H9 (cell line): ENCODE measurements around the gene RAI1. TPM values are rescaled to one million over a fixed set of nuclear protein-coding genes. Genes with fewer than 3 reads are reported as not detected.

ENCODE experiments used
- DNase-seq: peaks from one replicate; pipeline ENCODE4 v3.0.0-alpha.2; 2017
- H2AFZ ChIP-seq: one replicate; pipeline ENCODE4 v1.6.1; 2013; ENCODE audit warnings: mild to moderate bottlenecking, low read length, control low read depth, moderate library complexity
- H2AK5ac ChIP-seq: 2 replicates; pipeline ENCODE4 v1.6.1; 2013; ENCODE audit warnings: low read length, control low read depth, mixed read lengths; ENCODE audit not compliant: insufficient read length
- H2BK120ac ChIP-seq: one replicate; pipeline ENCODE4 v1.6.1; 2013; ENCODE audit warnings: low read depth, mild to moderate bottlenecking, low read length, control low read depth, inconsistent platforms; ENCODE audit not compliant: poor library complexity, severe bottlenecking
- H2BK12ac ChIP-seq: 2 replicates; pipeline ENCODE4 v1.6.1; 2013; ENCODE audit warnings: low read length, control low read depth, mixed read lengths, low read depth; ENCODE audit not compliant: insufficient read length
- H2BK15ac ChIP-seq: 2 replicates; pipeline ENCODE4 v1.6.1; 2013; ENCODE audit warnings: low read depth, low read length, control low read depth
- H2BK20ac ChIP-seq: one replicate; pipeline ENCODE4 v1.6.1; 2013; ENCODE audit warnings: low read depth, mild to moderate bottlenecking, low read length, control low read depth, inconsistent platforms; ENCODE audit not compliant: poor library complexity, severe bottlenecking
- H2BK5ac ChIP-seq: 2 replicates; pipeline ENCODE4 v1.6.1; 2013; ENCODE audit warnings: low read length, control low read depth, mixed read lengths; ENCODE audit not compliant: insufficient read length
- H3K14ac ChIP-seq: 2 replicates; pipeline ENCODE4 v1.6.1; 2013; ENCODE audit warnings: low read length, control low read depth; ENCODE audit not compliant: insufficient read depth
- H3K18ac ChIP-seq: 2 replicates; pipeline ENCODE4 v1.6.1; 2013; ENCODE audit warnings: low read depth, mild to moderate bottlenecking, mixed read lengths, low read length, control low read depth; ENCODE audit not compliant: insufficient read length
- H3K23ac ChIP-seq: 2 replicates; pipeline ENCODE4 v1.6.1; 2013; ENCODE audit warnings: low read length, control low read depth, mixed read lengths, low read depth; ENCODE audit not compliant: insufficient read length
- H3K23me2 ChIP-seq: 2 replicates; pipeline ENCODE4 v1.6.1; 2013; ENCODE audit warnings: low read depth, mild to moderate bottlenecking, mixed read lengths, low read length, control low read depth; ENCODE audit not compliant: insufficient read length, poor library complexity, severe bottlenecking
- H3K27ac ChIP-seq: 2 replicates; pipeline ENCODE4 v1.5.1; 2013; ENCODE audit warnings: low read length, control low read depth, mixed read lengths, low read depth; ENCODE audit not compliant: insufficient read length
- H3K27me3 ChIP-seq: 2 replicates; pipeline ENCODE4 v1.6.1; 2013; ENCODE audit warnings: low read length, control low read depth, inconsistent platforms; ENCODE audit not compliant: insufficient read depth
- H3K4ac ChIP-seq: 2 replicates; pipeline ENCODE4 v1.6.1; 2013; ENCODE audit warnings: low read depth, mild to moderate bottlenecking, control low read depth, inconsistent platforms, low read length, moderate library complexity
- H3K4me1 ChIP-seq: 2 replicates; pipeline ENCODE4 v1.6.1; 2013; ENCODE audit warnings: low read length, control low read depth, inconsistent platforms; ENCODE audit not compliant: insufficient read depth
- H3K4me2 ChIP-seq: 2 replicates; pipeline ENCODE4 v1.6.1; 2013; ENCODE audit warnings: low read length, control low read depth, mixed read lengths; ENCODE audit not compliant: insufficient read length, insufficient read depth
- H3K56ac ChIP-seq: 2 replicates; pipeline ENCODE4 v1.6.1; 2013; ENCODE audit warnings: low read depth, mild to moderate bottlenecking, mixed read lengths, low read length, control low read depth; ENCODE audit not compliant: insufficient read length
- H3K79me1 ChIP-seq: 2 replicates; pipeline ENCODE4 v1.6.1; 2013; ENCODE audit warnings: low read depth, mild to moderate bottlenecking, moderate library complexity, low read length, control low read depth, inconsistent platforms; ENCODE audit not compliant: insufficient read depth, poor library complexity, severe bottlenecking
- H3K79me2 ChIP-seq: 2 replicates; pipeline ENCODE4 v1.6.1; 2013; ENCODE audit warnings: low read length, control low read depth, inconsistent platforms; ENCODE audit not compliant: insufficient read depth
- H3K9ac ChIP-seq: 2 replicates; pipeline ENCODE4 v1.6.1; 2013; ENCODE audit warnings: low read length, control low read depth, mixed read lengths; ENCODE audit not compliant: insufficient read length; ENCODE audit errors: extremely low read depth
- H3K9me3 ChIP-seq: one replicate; pipeline ENCODE4 v1.6.1; 2013; ENCODE audit warnings: low read depth, low read length, inconsistent platforms; ENCODE audit not compliant: control insufficient read depth
- H3T11ph ChIP-seq: one replicate; pipeline ENCODE4 v1.6.1; 2013; ENCODE audit warnings: mild to moderate bottlenecking, low read length, control low read depth, inconsistent platforms
- H4K20me1 ChIP-seq: one replicate; pipeline ENCODE4 v1.6.1; 2013; ENCODE audit not compliant: control insufficient read depth, insufficient read length, insufficient read depth
- H4K5ac ChIP-seq: 2 replicates; pipeline ENCODE4 v1.6.1; 2013; ENCODE audit warnings: low read depth, mild to moderate bottlenecking, mixed read lengths, low read length, control low read depth; ENCODE audit not compliant: insufficient read length
- H4K8ac ChIP-seq: replicated peaks from 2 replicates; pipeline ENCODE4 v1.6.1; 2013; ENCODE audit warnings: low read length, control low read depth, mixed read lengths, low read depth; ENCODE audit not compliant: insufficient read length
- H4K91ac ChIP-seq: 2 replicates; pipeline ENCODE4 v1.6.1; 2013; ENCODE audit warnings: low read depth, mild to moderate bottlenecking, moderate library complexity, mixed read lengths, low read length, control low read depth; ENCODE audit not compliant: insufficient read length
- H3K27ac Mint-ChIP-seq, 3 experiments: 2 replicates in 2 of 3; 3 replicates in 1 of 3; pipeline ENCODE4 v1.8.0; 2020 to 2021; ENCODE audit warnings: mixed read lengths in 3 of 3, mild to moderate bottlenecking in 1 of 3, moderate library complexity in 1 of 3
- H3K27me3 Mint-ChIP-seq: 2 replicates; pipeline ENCODE4 v1.8.0; 2021; ENCODE audit warnings: low read depth, mild to moderate bottlenecking, moderate library complexity, mixed read lengths
- H3K36me3 Mint-ChIP-seq, 3 experiments: 2 replicates in 2 of 3; 3 replicates in 1 of 3; pipeline ENCODE4 v1.8.0; 2020 to 2021; ENCODE audit warnings: low read depth in 3 of 3, mixed read lengths in 3 of 3; ENCODE audit not compliant: insufficient read depth in 1 of 3
- H3K4me1 Mint-ChIP-seq, 2 experiments: 2 replicates each; pipeline ENCODE4 v1.8.0; 2020; ENCODE audit warnings: mixed read lengths in 2 of 2
- H3K4me3 Mint-ChIP-seq, 2 experiments: 2 replicates in 1 of 2; 3 replicates in 1 of 2; pipeline ENCODE4 v1.8.0; 2020 to 2021; ENCODE audit warnings: mild to moderate bottlenecking in 2 of 2, mixed read lengths in 2 of 2, moderate library complexity in 1 of 2
- H3K9me3 Mint-ChIP-seq, 2 experiments: 2 replicates in 1 of 2; 3 replicates in 1 of 2; pipeline ENCODE4 v1.8.0; 2020; ENCODE audit warnings: mild to moderate bottlenecking in 2 of 2, mixed read lengths in 2 of 2, moderate library complexity in 1 of 2
- CTCF ChIP-seq: fragments of 200-600 bp; sonication (generic); conservative IDR thresholded peaks from 3 replicates; pipeline ENCODE4 v1.8.0; 2021; ENCODE audit warnings: antibody characterized with exemption, mild to moderate bottlenecking
- WGBS: extraction: QIAGEN DNeasy Blood & Tissue Kit; methylation state at CpG from one replicate; pipeline ENCODE4 v1.1.7; 2013; ENCODE audit warnings: missing lambda C conversion rate, low lambda C conversion rate, mixed read lengths; ENCODE audit not compliant: insufficient read length; ENCODE audit errors: extremely low coverage; 5-methylcytosine and 5-hydroxymethylcytosine counted together
- total RNA-seq: library from RNA; stranded (reverse); gene quantifications from 2 replicates; pipeline ENCODE4 v1.2.1, GENCODE V29; 2021

The RAI1 gene
- total RNA-seq, 1 experiment from 2014 or later: 1.5 TPM

GRCh38 chr17:17650959-17651358 is 30.3 kb upstream of the RAI1 start:
- Histone ChIP-seq H3K4me2 (no peak overlapping the region), H3K23ac (no peak overlapping the region), H3K79me1 (no peaks in the 10 kb centered on the region), H3K9me3 (no peaks in the 10 kb centered on the region), H3K23me2 (no peaks in the 10 kb centered on the region), H3K18ac (no peak overlapping the region), H3K27me3 (no peaks in the 10 kb centered on the region), H2BK5ac (no peak overlapping the region), H4K91ac (no peak overlapping the region), H4K20me1 (no peaks in the 10 kb centered on the region), H3K79me2 (no peaks in the 10 kb centered on the region), H3K4me1 (no peaks in the 10 kb centered on the region), H3T11ph (no peak overlapping the region), H3K27ac (no peak overlapping the region), H2AK5ac (no peak overlapping the region), H2BK12ac (no peak overlapping the region), H3K4ac (no peak overlapping the region), H2BK15ac (no peak overlapping the region), H4K5ac (no peak overlapping the region), H2BK120ac (no peak overlapping the region), H2AFZ (no peak overlapping the region), H3K14ac (no peak overlapping the region), H2BK20ac (no peak overlapping the region), H3K56ac (no peak overlapping the region), H4K8ac (no peak overlapping the region), H3K9ac (no peak overlapping the region)
- peaks cover 14 to 16% of the 10 kb centered on the region in 2 experiments for H3K9me3 Mint-ChIP-seq
- no CpG with 5 or more reads among the region's 1 CpG for WGBS
- no peak for TF ChIP-seq CTCF
- peaks cover 0 to 2% (median 0%) of the 10 kb centered on the region in 3 experiments; a peak in 3 of 7 replicates for H3K36me3 Mint-ChIP-seq
- H3K4me3 Mint-ChIP-seq: no peak overlapping the region
- no peak for DNase-seq
- H3K27ac Mint-ChIP-seq: no peak overlapping the region
- no peaks in the 10 kb centered on the region for H3K4me1 Mint-ChIP-seq
- H3K27me3 Mint-ChIP-seq: peaks cover 40% of the 10 kb centered on the region
